ENCODE measurements around the gene APOB. TPM values are rescaled to one million over a fixed set of nuclear protein-coding genes. Genes with fewer than 3 reads are reported as not detected.

Gene APOB
- total and polyA plus RNA-seq, 2 of the 13 experiments (the other 11 are each of a cell fraction or from before 2014, with no cell fraction given) = 1,569 to 2,515 TPM

DNA sequence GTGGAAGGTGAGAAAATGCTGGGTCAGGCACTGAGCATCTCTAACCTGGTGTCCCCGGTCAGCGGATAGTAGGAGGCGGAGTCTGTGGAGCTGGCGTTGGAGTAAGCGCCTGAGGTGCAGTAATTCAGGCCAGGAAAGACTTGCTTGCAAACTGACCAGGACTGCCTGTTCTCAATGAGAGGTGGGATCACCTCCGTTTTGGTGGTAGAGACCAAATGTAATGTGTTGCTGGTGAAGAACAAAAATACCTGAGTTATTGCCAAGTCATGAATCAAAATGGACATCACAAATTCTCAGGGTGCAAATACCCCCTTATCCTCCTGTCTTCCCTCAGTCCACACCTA is 24.2 kb downstream of the APOB start (continued):
- TF ChIP-seq NFE2L2 (IDR thresholded peaks at IDR 0.05; ENCODE audit: low read length) (peak; percentile 60; the same call in 1 of the 2 replicates), ZNF263 (CRISPR knock-in tag; IDR thresholded peaks at IDR 0.05) (no peak), RFX1 (IDR thresholded peaks at IDR 0.05) (no peak), ZNF792 (CRISPR knock-in tag; IDR thresholded peaks at IDR 0.05) (no peak), NFRKB (IDR thresholded peaks at IDR 0.05) (no peak), ZFP37 (CRISPR knock-in tag; IDR thresholded peaks at IDR 0.05; ENCODE audit: borderline replicate concordance) (0 out of 2 replicates have a peak, but pooled peaks have one; percentile 49), MEIS2 (CRISPR knock-in tag; IDR thresholded peaks at IDR 0.05) (0 out of 2 replicates have a peak, but pooled peaks have one; percentile 3), ZNF546 (CRISPR knock-in tag; conservative IDR thresholded peaks at IDR 0.05) (0 out of 2 replicates have a peak, but pooled peaks have one; percentile 48), BHLHE40 (IDR thresholded peaks at IDR 0.05; ENCODE audit: low read length) (no peak), ZZZ3 (CRISPR knock-in tag; IDR thresholded peaks at IDR 0.05; ENCODE audit: borderline replicate concordance) (no peak), FOXC1 (CRISPR knock-in tag; IDR thresholded peaks at IDR 0.05; ENCODE audit: borderline replicate concordance) (no peak), POLR2AphosphoS5 (IDR thresholded peaks at IDR 0.05; ENCODE audit: low read depth, low read length) (peak; percentile 30), RFX5 (IDR thresholded peaks at IDR 0.05; ENCODE audit: low read depth, low read length) (0 out of 2 replicates have a peak, but pooled peaks have one; percentile 5), ZNF264 (CRISPR knock-in tag; IDR thresholded peaks at IDR 0.05) (no peak), CENPT (CRISPR knock-in tag; IDR thresholded peaks at IDR 0.05; ENCODE audit: low read depth) (peak; percentile 10), MBD4 (IDR thresholded peaks at IDR 0.05; ENCODE audit: borderline replicate concordance, low read length) (no peak), ZNF235 (CRISPR knock-in tag; IDR thresholded peaks at IDR 0.05; ENCODE audit: borderline replicate concordance) (no peak), KLF13 (CRISPR knock-in tag; IDR thresholded peaks at IDR 0.05) (no peak), MTF2 (CRISPR knock-in tag; IDR thresholded peaks at IDR 0.05; ENCODE audit: borderline replicate concordance) (no peak), STAT5B (CRISPR knock-in tag; IDR thresholded peaks at IDR 0.05) (0 out of 2 replicates have a peak, but pooled peaks have one; percentile 15), ZBTB7A (CRISPR knock-in tag; IDR thresholded peaks at IDR 0.05) (no peak)
- TF ChIP-seq, protein P1, sequence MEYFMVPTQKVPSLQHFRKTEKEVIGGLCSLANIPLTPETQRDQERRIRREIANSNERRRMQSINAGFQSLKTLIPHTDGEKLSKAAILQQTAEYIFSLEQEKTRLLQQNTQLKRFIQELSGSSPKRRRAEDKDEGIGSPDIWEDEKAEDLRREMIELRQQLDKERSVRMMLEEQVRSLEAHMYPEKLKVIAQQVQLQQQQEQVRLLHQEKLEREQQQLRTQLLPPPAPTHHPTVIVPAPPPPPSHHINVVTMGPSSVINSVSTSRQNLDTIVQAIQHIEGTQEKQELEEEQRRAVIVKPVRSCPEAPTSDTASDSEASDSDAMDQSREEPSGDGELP (IDR thresholded peaks at IDR 0.05; ENCODE audit: borderline replicate concordance, low read depth) = no peak
- TF ChIP-seq, protein P2, sequence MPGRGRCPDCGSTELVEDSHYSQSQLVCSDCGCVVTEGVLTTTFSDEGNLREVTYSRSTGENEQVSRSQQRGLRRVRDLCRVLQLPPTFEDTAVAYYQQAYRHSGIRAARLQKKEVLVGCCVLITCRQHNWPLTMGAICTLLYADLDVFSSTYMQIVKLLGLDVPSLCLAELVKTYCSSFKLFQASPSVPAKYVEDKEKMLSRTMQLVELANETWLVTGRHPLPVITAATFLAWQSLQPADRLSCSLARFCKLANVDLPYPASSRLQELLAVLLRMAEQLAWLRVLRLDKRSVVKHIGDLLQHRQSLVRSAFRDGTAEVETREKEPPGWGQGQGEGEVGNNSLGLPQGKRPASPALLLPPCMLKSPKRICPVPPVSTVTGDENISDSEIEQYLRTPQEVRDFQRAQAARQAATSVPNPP (CRISPR knock-in tag; IDR thresholded peaks at IDR 0.05) = no peak
- TF ChIP-seq, protein P3, sequence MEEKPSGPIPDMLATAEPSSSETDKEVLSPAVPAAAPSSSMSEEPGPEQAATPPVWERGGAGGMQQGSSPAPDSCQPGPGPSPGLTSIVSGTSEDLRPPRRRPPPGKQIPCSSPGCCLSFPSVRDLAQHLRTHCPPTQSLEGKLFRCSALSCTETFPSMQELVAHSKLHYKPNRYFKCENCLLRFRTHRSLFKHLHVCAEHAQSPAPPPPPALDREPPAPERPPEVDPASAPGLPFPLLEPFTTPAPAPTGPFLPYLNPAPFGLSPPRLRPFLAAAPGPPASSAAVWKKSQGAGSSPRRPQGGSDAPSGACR (CRISPR knock-in tag; IDR thresholded peaks at IDR 0.05) = 0 out of 2 replicates have a peak, but pooled peaks have one; percentile 25
- TF ChIP-seq, protein P4, sequence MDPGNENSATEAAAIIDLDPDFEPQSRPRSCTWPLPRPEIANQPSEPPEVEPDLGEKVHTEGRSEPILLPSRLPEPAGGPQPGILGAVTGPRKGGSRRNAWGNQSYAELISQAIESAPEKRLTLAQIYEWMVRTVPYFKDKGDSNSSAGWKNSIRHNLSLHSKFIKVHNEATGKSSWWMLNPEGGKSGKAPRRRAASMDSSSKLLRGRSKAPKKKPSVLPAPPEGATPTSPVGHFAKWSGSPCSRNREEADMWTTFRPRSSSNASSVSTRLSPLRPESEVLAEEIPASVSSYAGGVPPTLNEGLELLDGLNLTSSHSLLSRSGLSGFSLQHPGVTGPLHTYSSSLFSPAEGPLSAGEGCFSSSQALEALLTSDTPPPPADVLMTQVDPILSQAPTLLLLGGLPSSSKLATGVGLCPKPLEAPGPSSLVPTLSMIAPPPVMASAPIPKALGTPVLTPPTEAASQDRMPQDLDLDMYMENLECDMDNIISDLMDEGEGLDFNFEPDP (CRISPR knock-in tag; conservative IDR thresholded peaks at IDR 0.05) = 0 out of 2 replicates have a peak, but pooled peaks have one; percentile 54
- TF ChIP-seq, protein P5, sequence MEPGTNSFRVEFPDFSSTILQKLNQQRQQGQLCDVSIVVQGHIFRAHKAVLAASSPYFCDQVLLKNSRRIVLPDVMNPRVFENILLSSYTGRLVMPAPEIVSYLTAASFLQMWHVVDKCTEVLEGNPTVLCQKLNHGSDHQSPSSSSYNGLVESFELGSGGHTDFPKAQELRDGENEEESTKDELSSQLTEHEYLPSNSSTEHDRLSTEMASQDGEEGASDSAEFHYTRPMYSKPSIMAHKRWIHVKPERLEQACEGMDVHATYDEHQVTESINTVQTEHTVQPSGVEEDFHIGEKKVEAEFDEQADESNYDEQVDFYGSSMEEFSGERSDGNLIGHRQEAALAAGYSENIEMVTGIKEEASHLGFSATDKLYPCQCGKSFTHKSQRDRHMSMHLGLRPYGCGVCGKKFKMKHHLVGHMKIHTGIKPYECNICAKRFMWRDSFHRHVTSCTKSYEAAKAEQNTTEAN (CRISPR knock-in tag; conservative IDR thresholded peaks at IDR 0.05) = 0 out of 2 replicates have a peak, but pooled peaks have one; percentile 21
- TF ChIP-seq, protein P6, sequence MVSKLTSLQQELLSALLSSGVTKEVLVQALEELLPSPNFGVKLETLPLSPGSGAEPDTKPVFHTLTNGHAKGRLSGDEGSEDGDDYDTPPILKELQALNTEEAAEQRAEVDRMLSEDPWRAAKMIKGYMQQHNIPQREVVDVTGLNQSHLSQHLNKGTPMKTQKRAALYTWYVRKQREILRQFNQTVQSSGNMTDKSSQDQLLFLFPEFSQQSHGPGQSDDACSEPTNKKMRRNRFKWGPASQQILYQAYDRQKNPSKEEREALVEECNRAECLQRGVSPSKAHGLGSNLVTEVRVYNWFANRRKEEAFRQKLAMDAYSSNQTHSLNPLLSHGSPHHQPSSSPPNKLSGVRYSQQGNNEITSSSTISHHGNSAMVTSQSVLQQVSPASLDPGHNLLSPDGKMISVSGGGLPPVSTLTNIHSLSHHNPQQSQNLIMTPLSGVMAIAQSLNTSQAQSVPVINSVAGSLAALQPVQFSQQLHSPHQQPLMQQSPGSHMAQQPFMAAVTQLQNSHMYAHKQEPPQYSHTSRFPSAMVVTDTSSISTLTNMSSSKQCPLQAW (CRISPR knock-in tag; IDR thresholded peaks at IDR 0.05) = no peak

Data from HepG2 (cell line).